Erythroblast (primary cell): ENCODE data around the gene CDC14A.

ENCODE experiments used
- GATA1 ChIP-seq: IDR thresholded peaks from 2 replicates; pipeline ENCODE4 v1.6.1; 2011; ENCODE audit warnings: low read depth, mild to moderate bottlenecking, control low read depth, low read length, moderate library complexity
- POLR2A ChIP-seq: IDR thresholded peaks from 2 replicates; pipeline ENCODE4 v1.6.1; 2011; ENCODE audit warnings: mild to moderate bottlenecking, low read length

GRCh38 chr1:100557606-100557953, 205.3 kb downstream of the CDC14A start:
- TF ChIP-seq POLR2A, result no peak
- TF ChIP-seq GATA1, result no peak
